Duodenal mucosa (tissue), 2 donors: ENCODE results near the gene TOGARAM1.

Experiments used
- H3K27ac ChIP-seq: one replicate; pipeline ENCODE4 v1.7.0; 2013; ENCODE audit warnings: low read depth, low read length
- H3K27me3 ChIP-seq, 2 donors: one replicate each; pipeline ENCODE4 v1.7.0; 2013; ENCODE audit warnings: low read length in 2 of 2, control low read depth in 1 of 2; ENCODE audit not compliant: insufficient read depth in 2 of 2, control insufficient read depth in 1 of 2
- H3K36me3 ChIP-seq, 2 donors: one replicate each; pipeline ENCODE4 v1.7.0; 2013; ENCODE audit warnings: low read length in 2 of 2, control low read depth in 1 of 2; ENCODE audit not compliant: insufficient read depth in 2 of 2, control insufficient read depth in 1 of 2
- H3K4me1 ChIP-seq, 2 donors: one replicate each; pipeline ENCODE4 v1.7.0; 2013; ENCODE audit warnings: low read length in 2 of 2, control low read depth in 1 of 2; ENCODE audit not compliant: insufficient read depth in 2 of 2, control insufficient read depth in 1 of 2
- H3K4me3 ChIP-seq, 2 donors: one replicate each; pipeline ENCODE4 v1.7.0; 2013; ENCODE audit warnings: low read length in 2 of 2, low read depth in 1 of 2
- H3K9ac ChIP-seq, 2 donors: one replicate each; pipeline ENCODE4 v1.7.0; 2013; ENCODE audit warnings: low read length in 2 of 2, low read depth in 1 of 2
- H3K9me3 ChIP-seq, 2 donors: one replicate each; pipeline ENCODE4 v1.7.0; 2013; ENCODE audit warnings: low read length in 2 of 2, control low read depth in 1 of 2; ENCODE audit not compliant: control insufficient read depth in 1 of 2

TOGARAM1 gene

DNA sequence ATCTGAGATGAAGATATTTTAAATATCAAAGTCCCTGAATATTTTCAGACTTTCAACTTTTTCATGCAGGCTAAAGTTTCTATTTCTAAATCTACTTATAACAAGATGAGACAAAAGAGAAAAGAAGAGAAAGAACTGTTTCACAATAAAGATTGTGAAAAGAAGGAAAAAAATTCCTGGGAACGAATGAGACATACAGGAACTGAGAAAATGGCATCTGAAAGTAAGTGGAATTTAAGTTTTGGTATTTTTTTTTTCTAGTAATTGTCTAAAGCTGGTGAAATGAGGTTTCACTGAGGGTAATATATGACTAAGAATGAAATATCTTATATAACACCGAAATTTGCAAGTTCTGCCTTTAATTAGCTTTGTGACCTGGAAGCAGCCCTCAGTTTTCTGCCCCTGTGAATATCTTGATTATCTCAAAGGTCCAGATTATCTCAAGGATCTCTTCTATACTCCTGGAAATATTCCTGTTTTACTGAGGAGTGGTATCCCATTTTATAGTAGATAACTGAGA, 66.2 kb downstream of the TOGARAM1 start:
- Histone ChIP-seq H3K4me3 (no peak overlapping the region), H3K9ac (no peak overlapping the region), H3K27ac (no peak overlapping the region), H3K4me1 (no peaks in the 10 kb centered on the region), H3K36me3 (peaks cover 2 to 6% of the 10 kb centered on the region in 2 donors), H3K9me3 (no peaks in the 10 kb centered on the region), H3K27me3 (no peaks in the 10 kb centered on the region)

DNA sequence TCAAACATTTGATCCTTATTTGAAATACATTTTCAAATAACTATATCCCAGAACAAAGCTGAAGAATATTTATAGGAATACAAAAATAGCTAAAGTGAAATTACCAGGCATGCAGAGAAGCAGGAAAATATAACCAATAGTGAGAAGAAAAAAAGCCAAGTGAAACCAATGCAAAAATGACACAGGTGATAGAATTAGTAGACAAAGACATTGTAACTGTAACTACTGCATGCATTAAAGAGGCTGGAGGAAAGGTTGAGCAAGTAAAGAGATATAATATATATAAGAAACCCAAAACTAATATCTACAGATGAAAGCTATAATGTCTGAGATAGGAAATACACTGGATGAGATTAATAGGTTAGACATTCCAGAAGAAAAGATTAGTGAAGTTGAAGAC, 72.7 kb downstream of the TOGARAM1 start:
- H3K9me3 ChIP-seq: peaks cover 0 to 3% of the 10 kb centered on the region in 2 donors
- H3K27me3 ChIP-seq: no peaks in the 10 kb centered on the region
- no peak overlapping the region for H3K27ac ChIP-seq
- no peak overlapping the region for H3K4me3 ChIP-seq
- peaks cover 26 to 33% of the 10 kb centered on the region in 2 donors for H3K36me3 ChIP-seq
- H3K9ac ChIP-seq: no peak overlapping the region
- H3K4me1 ChIP-seq: no peaks in the 10 kb centered on the region

DNA sequence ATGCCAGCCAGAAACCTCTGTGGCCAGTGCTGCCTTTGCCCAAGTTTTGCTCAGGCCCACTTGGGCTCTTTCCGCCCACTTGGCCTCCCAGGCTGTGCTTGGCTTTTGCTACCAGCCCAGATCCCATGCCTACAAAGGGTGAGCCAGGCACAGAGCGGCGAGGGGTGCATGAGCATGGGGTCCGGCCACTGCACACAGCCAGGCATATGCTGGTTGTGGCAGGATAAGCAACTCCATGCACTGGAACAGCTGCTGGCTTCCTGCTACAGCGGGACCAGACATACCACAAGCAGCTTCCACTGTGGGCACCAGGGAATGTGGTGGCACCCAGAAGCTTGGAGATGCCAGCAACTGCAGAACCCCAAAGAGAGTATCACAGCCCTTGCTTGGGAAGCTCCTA, 76.3 kb downstream of the TOGARAM1 start:
- peaks cover 23 to 30% of the 10 kb centered on the region in 2 donors for H3K36me3 ChIP-seq
- peaks cover 0 to 3% of the 10 kb centered on the region in 2 donors for H3K9me3 ChIP-seq
- H3K27ac ChIP-seq: no peak overlapping the region
- H3K9ac ChIP-seq: no peak overlapping the region
- H3K4me1 ChIP-seq: no peaks in the 10 kb centered on the region
- no peaks in the 10 kb centered on the region for H3K27me3 ChIP-seq
- H3K4me3 ChIP-seq: no peak overlapping the region

DNA sequence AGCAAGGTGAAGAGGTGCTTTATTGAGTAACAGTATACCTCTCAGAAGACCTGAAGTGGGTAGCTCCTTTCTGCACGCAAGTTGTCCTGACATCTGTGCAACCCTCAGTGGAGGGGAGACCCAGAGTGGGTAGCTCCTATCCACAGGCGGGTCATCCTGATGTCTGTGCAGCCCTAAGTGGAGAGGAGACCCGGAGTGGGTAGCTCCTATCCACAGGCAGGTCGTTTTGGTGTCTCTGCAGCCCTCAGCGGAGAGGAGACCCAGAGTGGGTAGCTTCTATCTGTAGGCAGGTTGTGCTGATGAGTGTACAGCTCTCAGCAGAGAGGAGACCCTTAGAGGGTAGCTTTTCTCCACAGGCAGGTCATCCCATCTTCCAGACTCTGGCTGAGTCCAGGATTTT, 76.9 kb downstream of the TOGARAM1 start:
- H3K36me3 ChIP-seq: peaks cover 20 to 30% of the 10 kb centered on the region in 2 donors
- H3K9me3 ChIP-seq: peaks cover 0 to 3% of the 10 kb centered on the region in 2 donors
- no peak overlapping the region for H3K4me3 ChIP-seq
- no peaks in the 10 kb centered on the region for H3K4me1 ChIP-seq
- no peaks in the 10 kb centered on the region for H3K27me3 ChIP-seq
- no peak overlapping the region for H3K9ac ChIP-seq
- no peak overlapping the region for H3K27ac ChIP-seq

DNA sequence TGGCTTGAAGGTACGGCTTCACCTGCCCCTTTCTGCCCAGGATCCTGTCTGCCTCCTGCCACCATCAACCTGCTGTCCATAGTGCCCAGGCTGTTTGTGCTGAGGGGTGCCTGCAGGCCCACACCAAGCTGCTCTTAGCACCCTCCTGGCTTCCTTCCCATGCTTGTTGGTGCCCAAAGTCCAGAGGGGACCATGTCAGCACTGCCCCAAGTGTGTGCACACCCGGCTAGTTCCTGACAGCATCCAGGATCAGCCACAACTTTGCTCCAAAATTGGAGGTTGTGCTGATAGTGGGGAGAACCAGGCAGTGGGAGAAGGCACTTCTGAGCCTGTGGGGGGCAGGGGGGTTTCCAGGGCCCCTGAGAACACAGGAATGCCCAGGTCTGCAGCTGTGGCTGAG, 77.4 kb downstream of the TOGARAM1 start:
- H3K27me3 ChIP-seq: no peaks in the 10 kb centered on the region
- peaks cover 0 to 3% of the 10 kb centered on the region in 2 donors for H3K9me3 ChIP-seq
- H3K9ac ChIP-seq: no peak overlapping the region
- H3K27ac ChIP-seq: no peak overlapping the region
- H3K36me3 ChIP-seq: peaks cover 18 to 26% of the 10 kb centered on the region in 2 donors
- H3K4me3 ChIP-seq: no peak overlapping the region
- no peaks in the 10 kb centered on the region for H3K4me1 ChIP-seq

DNA sequence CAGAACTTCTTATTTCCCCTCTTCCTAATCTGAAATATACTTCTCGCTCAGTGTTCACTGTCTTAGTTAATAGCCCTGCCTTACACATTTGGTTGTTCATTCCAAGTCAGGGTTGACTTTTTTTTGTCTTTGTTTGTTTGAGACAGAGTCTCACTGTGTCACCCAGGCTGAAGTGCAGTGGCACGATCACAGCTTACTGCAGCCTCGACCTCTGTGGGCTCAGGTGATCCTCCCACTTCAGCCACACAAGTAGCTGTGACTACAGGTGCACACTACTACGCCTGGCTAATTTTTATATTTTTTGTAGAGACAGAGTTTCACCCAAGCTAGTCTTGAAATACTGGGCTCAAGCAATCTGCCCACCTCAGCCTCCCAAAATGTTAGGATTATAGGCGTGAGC, 79.7 kb downstream of the TOGARAM1 start:
- peaks cover 23 to 30% of the 10 kb centered on the region in 2 donors for H3K36me3 ChIP-seq

DNA sequence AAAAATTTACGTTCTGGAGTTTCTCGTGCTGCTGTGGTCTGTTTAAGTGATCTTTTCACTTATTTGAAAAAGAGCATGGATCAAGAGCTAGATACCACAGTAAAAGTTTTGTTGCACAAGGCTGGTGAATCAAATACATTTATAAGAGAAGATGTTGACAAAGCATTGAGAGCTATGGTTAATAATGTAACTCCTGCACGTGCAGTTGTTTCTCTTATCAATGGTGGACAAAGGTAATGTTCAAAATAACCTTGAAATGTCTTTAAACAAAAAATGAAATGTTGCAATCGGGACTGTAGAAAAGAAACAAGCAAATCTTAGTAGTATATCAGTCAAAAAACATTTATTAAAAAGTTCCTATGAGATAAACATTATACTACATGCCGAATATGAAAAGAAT, 82.6 kb downstream of the TOGARAM1 start:
- Histone ChIP-seq H3K36me3 (peaks cover 8 to 12% of the 10 kb centered on the region in 2 donors), H3K9me3 (no peaks in the 10 kb centered on the region), H3K4me3 (no peak overlapping the region), H3K27ac (no peak overlapping the region), H3K27me3 (no peaks in the 10 kb centered on the region), H3K4me1 (no peaks in the 10 kb centered on the region), H3K9ac (no peak overlapping the region)

More for the DNA sequence above, 79.7 kb downstream of the TOGARAM1 start:
- Histone ChIP-seq H3K9me3 (peaks cover 0 to 3% of the 10 kb centered on the region in 2 donors), H3K27me3 (no peaks in the 10 kb centered on the region), H3K27ac (no peak overlapping the region), H3K9ac (no peak overlapping the region), H3K4me1 (no peaks in the 10 kb centered on the region), H3K4me3 (no peak overlapping the region)

DNA sequence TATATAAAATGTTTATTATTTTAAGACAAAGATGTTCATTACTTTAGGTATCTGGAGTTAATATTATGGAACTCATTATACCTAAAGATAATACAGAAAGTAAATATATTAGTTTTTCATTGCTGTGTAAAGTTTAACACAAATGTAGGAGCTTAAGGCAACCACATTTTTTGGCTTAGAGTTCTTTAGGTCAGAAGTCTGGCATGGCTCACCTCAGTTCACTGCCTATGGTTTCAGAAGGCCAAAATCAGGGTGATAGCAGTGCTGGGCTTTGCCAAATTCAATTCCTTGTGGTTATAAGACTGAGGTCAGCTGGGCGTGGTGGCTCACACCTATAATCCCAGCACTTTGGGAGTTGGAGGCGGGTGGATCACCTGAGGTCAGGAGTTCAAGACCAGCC, 86.4 kb downstream of the TOGARAM1 start:
- no peaks in the 10 kb centered on the region for H3K27me3 ChIP-seq
- H3K36me3 ChIP-seq: peaks cover 8 to 20% of the 10 kb centered on the region in 2 donors
- H3K9me3 ChIP-seq: no peaks in the 10 kb centered on the region
- no peak overlapping the region for H3K27ac ChIP-seq
- no peak overlapping the region for H3K4me3 ChIP-seq
- H3K9ac ChIP-seq: no peak overlapping the region
- H3K4me1 ChIP-seq: no peaks in the 10 kb centered on the region

DNA sequence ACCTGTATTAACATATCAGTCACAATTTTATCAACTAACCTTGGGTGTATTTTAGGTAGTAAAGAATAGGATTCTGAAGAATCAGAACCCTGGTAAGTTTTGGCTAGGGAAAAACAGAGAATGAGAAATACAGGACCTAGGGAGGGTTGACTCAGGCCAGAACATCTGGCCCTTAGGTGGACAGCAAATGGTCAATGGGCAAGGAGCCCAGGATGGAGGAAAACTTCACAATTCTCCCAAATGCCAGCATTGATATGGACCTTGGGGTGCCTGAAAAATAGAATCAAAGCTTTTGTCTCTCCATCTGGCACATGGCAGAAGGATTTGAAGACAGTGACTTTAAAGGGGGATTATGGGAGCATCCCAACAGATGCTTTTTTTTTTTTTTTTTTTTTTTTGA, 89.2 kb downstream of the TOGARAM1 start:
- Histone ChIP-seq H3K4me1 (no peaks in the 10 kb centered on the region), H3K36me3 (peaks cover 14 to 28% of the 10 kb centered on the region in 2 donors), H3K9ac (no peak overlapping the region), H3K9me3 (no peaks in the 10 kb centered on the region), H3K27me3 (no peaks in the 10 kb centered on the region), H3K4me3 (no peak overlapping the region), H3K27ac (no peak overlapping the region)

DNA sequence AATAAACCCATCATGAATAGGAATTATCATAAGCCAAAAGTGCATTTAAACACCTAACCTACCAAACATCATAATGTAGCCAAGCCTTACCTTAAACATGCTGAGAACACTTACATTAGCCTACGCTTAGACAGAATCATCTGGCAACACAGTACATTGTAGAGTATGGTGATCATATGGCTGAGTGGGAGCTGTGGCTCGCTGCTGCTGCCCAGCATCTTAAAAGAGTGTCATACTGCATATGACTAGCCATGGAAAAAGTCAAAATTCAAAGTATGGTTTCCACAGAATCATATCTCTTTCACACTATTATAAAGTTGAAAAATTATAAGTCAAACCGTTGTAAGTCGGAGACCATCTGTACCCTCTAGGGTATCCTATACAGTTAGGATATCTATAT, 89.9 kb downstream of the TOGARAM1 start:
- Histone ChIP-seq H3K9ac (no peak overlapping the region), H3K27me3 (no peaks in the 10 kb centered on the region), H3K36me3 (peaks cover 7 to 25% of the 10 kb centered on the region in 2 donors), H3K4me1 (no peaks in the 10 kb centered on the region), H3K4me3 (no peak overlapping the region), H3K27ac (no peak overlapping the region), H3K9me3 (no peaks in the 10 kb centered on the region)

DNA sequence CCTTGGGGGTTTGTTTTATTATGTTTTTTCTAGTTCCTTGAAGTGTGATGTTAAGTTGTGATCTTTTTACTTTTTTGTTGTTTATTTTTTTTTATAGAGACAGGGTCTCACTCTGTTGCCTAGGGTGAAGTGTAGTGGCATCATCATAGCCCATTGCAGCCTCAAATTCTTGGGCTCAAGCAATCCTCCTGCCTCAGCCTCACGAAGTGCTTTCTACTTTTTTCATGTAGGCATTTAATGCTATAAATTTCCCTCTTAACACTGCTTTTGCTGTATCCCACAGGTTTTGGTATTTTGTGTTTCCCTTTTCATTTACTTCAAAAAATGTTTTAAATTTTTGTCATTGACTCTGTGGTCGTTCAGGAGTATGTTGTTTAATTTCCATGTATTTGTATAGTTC, 95.4 kb downstream of the TOGARAM1 start:
- peaks cover 7 to 20% of the 10 kb centered on the region in 2 donors for H3K36me3 ChIP-seq
- H3K9me3 ChIP-seq: no peaks in the 10 kb centered on the region
- H3K4me3 ChIP-seq: no peak overlapping the region
- no peaks in the 10 kb centered on the region for H3K4me1 ChIP-seq
- no peak overlapping the region for H3K9ac ChIP-seq
- H3K27me3 ChIP-seq: no peaks in the 10 kb centered on the region
- H3K27ac ChIP-seq: no peak overlapping the region
